ENCODE data around the gene EIF2B2.

- TF ChIP-seq CTCF (IDR thresholded peaks at IDR 0.05) (no peak), POLR2AphosphoS5 (IDR thresholded peaks at IDR 0.05) (no peak), POLR2A (IDR thresholded peaks at IDR 0.05; ENCODE audit: low read depth) (no peak), EP300 (IDR thresholded peaks at IDR 0.05) (no peak)
These were observed 46.8 kb upstream of the EIF2B2 start for GRCh38 chr14:74956027-74956279.
